GM18499 (cell line): ENCODE results near the gene SLC13A4.
"Not testable (repeated sequence)": the region's sequence is repeated elsewhere in the genome, so short reads cannot be mapped to it uniquely, and the experiment has no call there.

Experiments used
- ATAC-seq: cut with Tn5 transposase; IDR thresholded peaks from one replicate; pipeline ENCODE4 v1.9.1; 2021; ENCODE audit warnings: moderate number of reproducible peaks; ENCODE audit not compliant: insufficient read depth, unreplicated experiment

Gene SLC13A4

DNA sequence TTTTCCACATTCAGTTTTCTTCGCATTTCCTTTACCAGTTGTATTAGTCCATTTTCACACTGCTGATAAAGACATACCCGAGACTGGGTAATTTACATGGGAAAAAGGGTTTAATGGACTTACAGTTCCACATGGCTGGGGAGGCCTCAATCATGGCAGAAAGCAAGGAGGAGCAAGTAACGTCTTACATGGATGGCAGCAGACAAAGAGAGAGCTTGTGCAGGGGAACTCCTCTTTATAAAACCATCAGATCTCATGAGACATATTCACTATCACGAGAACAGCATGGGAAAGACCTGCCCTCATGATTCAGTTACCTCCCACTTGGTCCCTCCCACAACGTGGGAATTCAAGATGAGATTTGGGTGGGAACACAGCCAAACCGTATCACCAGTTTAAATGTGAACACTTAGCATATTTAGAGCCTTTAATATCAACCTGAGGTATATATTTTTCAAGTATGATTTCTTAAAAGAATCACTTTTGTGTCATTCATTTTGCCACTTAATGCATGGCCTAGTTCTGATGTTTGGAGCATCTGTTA is 59.1 kb downstream of the SLC13A4 start:
- not testable (repeated sequence) for ATAC-seq

GRCh38 chr7:135667626-135668025 is 60.4 kb downstream of the SLC13A4 start:
- ATAC-seq = not testable (repeated sequence)

GRCh38 chr7:135666846-135667245 is 61.1 kb downstream of the SLC13A4 start:
- ATAC-seq = no peak

GRCh38 chr7:135666156-135666555 is 61.8 kb downstream of the SLC13A4 start:
- ATAC-seq = no peak

GRCh38 chr7:135665042-135665441 is 62.9 kb downstream of the SLC13A4 start:
- ATAC-seq = no peak

DNA sequence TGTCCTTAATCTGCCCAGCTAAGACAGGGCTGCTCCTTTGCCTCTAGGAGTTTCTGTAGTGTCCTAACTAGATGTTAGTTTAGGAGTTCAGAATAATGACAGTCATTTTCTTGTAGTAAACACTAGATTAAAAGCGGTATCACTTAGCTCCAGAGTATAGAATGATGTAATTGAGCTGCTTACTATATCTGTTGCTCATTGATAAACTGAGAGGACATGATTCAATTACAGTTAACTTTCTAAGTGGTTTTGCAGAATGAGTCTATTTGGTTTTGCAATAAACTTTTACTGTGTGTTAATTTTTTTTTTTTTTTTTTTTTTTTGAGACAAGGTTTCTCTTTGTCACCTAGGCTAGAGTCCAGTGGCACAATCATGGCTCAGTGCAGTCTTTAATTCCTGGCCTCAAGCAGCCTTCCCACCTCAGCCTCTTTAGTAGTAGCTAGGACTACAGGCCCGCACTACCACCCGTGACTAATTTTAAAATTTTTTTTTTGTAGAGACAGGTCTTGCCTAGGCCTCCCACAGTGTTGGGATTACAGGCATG is 63.9 kb downstream of the SLC13A4 start:
- ATAC-seq = no peak

DNA sequence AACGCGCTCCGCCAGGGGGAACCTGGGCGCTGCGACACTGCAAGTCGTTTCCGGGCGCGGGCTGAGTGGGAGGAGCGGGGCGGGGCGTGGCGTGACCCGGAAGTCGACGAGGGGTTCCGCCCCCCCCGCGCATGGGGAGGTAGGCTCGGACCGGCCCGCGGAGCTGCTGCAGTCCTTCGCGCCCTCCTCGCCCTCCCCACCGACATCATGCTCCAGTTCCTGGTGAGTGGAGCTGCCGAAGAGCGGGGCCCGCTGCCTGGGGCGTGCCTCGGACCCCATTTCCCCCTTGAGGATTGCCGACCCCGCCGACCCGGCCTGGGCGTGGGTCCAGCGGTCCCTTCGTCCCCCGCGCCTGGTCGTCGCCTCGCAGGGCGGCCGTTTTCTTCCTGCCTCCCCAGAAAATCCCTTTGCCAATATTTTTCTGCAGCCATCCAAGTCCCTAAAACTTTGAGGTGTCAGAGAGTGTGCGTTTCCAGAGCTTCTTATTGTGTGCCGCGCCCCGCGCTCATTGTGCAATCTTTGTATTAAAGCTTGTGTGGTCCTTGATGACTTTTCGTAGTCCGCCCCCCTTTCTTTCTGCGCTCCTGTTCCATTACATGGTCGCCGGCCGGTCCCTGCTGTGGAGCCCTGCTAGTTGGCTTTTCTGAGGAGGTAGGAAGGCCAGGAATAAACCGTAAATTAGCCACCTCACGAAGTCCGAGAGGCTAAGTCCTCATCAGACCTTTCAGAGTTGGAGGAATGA is 65.4 kb downstream of the SLC13A4 start, which contains the start of gene STMP1:
STMP1 (plus strand) TSS at position 142 of the 742 bp plus-strand sequence.
- peak; percentile 63 for ATAC-seq

DNA sequence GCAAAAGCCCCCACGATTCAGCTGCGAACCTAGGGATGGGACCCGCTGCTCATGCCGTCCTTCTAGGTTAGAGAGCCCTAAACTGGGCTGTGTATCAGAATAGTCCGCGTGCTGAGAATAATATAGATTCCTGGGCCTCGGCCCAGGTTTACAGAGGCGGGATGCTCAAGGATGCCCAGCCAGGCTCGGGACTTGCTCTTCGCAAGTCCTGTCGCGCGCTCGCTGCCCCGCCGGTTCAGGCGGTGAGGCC is 65.9 kb downstream of the SLC13A4 start:
- peak; percentile 15 for ATAC-seq

DNA sequence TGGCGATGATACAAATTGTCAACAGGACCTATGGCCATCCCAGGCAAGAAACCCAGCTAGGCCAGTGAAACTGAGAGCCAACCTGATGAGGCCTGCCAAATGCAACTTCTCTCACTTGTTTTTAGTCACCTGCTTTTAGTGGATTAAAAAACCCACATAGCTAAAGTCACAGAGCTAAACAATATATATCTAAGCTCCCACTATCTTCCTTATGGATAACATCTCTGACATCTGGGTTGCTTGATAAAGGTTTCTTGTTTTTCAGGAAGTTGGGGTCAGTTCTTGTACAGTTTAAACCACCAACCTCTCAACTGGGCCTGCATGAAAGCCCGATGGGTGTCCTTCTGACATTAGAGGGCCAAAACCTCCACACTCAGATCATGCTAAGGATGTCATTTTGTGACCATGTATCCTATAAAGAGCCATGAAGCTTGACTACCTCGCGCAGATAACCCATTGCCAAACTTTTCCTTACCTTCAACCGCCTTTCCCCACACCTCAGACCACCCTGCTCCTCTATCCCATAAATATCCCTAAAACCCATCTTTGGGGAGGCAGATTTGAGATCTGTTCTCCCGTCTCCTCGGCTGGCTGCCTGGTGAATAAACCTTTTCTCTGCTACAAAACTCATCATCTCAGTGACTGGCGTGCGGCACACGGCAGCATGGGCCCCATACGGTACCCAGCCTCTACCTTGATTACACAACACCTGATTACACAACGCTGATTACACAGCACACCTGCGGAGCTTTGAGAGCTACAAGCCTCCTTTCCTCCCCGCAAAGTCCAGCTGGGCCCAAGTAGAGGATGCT is 66.5 kb downstream of the SLC13A4 start:
- ATAC-seq = no peak

- no peak for ATAC-seq
Measured at GRCh38 chr7:135659159-135659846, 68.7 kb downstream of the SLC13A4 start.

GRCh38 chr7:135658564-135658963 is 69.4 kb downstream of the SLC13A4 start:
- no peak for ATAC-seq

GRCh38 chr7:135653340-135654080 is 74.5 kb downstream of the SLC13A4 start:
- no peak for ATAC-seq

DNA sequence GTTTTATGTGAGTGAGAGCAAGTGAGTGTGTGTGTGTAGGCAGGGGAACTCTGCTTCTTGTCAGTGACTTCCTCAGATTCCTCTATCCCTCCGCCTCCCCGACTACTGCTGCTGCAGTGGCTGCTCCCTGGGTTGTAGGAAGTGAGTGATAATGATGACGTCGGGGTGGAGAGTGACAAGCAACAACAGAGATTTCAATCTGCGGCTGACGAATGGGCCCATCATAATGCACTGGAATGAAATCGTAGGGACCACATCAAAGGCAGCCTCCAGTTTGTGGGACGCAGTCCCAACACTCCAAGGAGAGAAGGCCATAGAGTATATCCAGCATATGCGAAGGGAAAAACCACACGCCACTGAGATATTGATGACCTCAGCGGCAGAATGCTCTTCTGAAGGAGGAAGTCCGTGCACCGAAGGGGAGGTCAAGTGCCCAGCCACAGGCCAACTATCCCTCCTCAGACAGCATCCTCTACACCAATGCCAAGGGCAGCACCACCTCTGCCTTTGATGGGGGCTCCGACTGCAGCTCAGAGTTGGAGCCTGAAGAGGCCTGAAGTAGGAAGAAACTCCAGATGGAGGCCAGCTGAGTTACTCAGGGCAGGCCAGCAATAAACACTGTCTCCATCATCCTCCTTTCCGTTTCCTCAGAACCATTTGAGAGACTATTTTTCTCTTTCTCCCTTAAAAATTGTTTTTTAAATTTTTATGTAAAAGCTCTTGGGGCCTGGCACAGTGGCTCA is 77.0 kb downstream of the SLC13A4 start:
- no peak for ATAC-seq

GRCh38 chr7:135648235-135648634 is 79.8 kb downstream of the SLC13A4 start:
- ATAC-seq = no peak

DNA sequence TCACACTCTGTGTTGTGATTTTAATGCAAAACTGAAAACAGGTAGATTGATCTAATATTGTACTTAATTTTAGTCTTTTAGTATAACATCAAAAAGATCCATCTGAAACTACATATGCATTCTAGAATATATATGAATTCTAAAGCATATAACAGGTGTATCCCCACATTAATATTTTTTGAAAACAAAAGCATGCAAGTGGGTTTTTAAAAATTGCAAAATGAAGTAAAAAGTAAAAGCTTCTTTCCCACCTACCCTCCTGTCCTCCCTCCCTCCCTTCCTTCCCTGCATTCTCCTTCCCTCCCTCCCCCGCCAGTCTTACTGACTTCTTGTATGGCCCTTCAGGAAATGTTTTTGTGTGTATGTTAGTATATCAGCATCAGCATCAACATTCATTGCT is 80.2 kb downstream of the SLC13A4 start:
- ATAC-seq = no peak

GRCh38 chr7:135645296-135645904 is 82.6 kb downstream of the SLC13A4 start:
- no peak for ATAC-seq

DNA sequence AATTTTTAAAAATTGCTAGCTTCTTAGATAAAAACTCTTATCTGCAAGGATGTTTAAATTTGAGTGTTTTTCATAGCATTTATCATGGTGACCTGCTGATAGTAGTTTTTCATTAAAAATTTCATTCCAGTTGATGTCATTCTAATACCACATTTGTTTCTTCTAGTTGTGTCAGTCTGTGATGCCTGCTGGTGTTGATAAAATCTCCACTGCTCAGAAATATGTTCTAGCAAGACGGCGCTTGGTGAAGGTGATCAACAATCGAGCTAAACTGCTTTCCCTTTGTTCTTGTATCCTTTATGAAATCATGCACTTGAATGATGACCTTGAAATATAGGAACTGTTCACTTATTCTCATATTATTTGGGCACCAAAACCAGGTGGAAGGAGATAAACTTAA is 83.3 kb downstream of the SLC13A4 start:
- ATAC-seq = no peak

- ATAC-seq = no peak
Measured at GRCh38 chr7:135644154-135644553, 83.8 kb downstream of the SLC13A4 start.

DNA sequence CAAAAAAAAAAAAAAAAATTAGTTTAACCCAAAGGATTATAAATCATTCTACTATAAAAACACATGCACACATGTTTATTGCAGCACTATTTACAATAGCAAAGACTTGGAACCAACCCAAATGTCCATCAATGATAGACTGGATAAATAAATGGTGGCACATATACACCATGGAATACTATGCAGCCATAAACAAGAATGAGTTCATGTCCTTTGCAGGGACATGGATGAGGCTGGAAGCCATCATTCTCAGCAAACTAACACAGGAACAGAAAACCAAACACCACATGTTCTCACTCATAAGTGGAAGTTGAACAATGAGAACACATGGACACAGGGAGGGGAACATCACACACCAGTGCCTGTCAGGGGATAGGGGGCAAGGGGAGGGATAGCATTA is 88.3 kb downstream of the SLC13A4 start:
- ATAC-seq = not testable (repeated sequence)
